GM12878 (cell line): Measurements from ENCODE around the gene CRYBA1. TPM values are rescaled to one million over a fixed set of nuclear protein-coding genes. Genes with fewer than 3 reads are reported as not detected.

Experiments
- ATAC-seq: fragments of 200-7000 bp; cut with Tn5 transposase; 3 replicates; pipeline ENCODE4 v1.9.1; 2020; ENCODE audit warnings: mild to moderate bottlenecking, moderate library complexity
- BruUV-seq: library from RNA; stranded (reverse); fragments of 400-500 nt; replicated peaks from 2 replicates; lab custom pipeline; 2021; lab: Mats Ljungman, UMichigan
- CTCF ChIA-PET: fragments of 300-600 bp; sonication (Branson Sonifier 250); formaldehyde crosslinking; extraction: SDS; loops from one replicate; lab custom pipeline; 2021; ENCODE audit warnings: inconsistent platforms; lab: Yijun Ruan, JAX
- POLR2A ChIA-PET: fragments of 350-600 bp; formaldehyde crosslinking; extraction: SDS; loops from one replicate; lab custom pipeline; 2021; ENCODE audit warnings: inconsistent platforms; lab: Charles Lee
- RAD21 ChIA-PET: fragments of 300-600 bp; sonication (Branson Sonifier 250); formaldehyde crosslinking; loops from one replicate; lab custom pipeline; 2023; ENCODE audit warnings: antibody characterized with exemption; ENCODE audit not compliant: unreplicated experiment; lab: Charles Lee
- SMC1A ChIA-PET: fragments of 300-600 bp; sonication (Branson Sonifier 250); formaldehyde crosslinking; loops from one replicate; lab custom pipeline; 2023; ENCODE audit not compliant: unreplicated experiment, uncharacterized antibody; lab: Charles Lee
- DNase-seq: peaks from one replicate; pipeline ENCODE4 v3.0.0-alpha.2; 2011; ENCODE audit warnings: low read depth, low spot score
- FAIRE-seq: peaks from 3 replicates; lab custom pipeline; 2011; peaks lifted over from hg19 to GRCh38; lab: Jason Lieb, UNC
- H2AFZ ChIP-seq: 2 replicates; pipeline ENCODE4 v1.6.0; 2011; ENCODE audit warnings: low read depth, low read length, control low read depth; ENCODE audit not compliant: control insufficient read depth
- H3K27ac ChIP-seq: 2 replicates; pipeline ENCODE4 v1.5.1; 2011; ENCODE audit warnings: control low read depth; ENCODE audit not compliant: control insufficient read depth, insufficient read depth
- H3K27me3 ChIP-seq, 2 experiments: replicated peaks in 1 of 2; 2 replicates each; pipeline versions ENCODE4 v1.6.0 to v1.6.1; 2011; ENCODE audit warnings: low read length in 1 of 2; ENCODE audit not compliant: control insufficient read depth in 2 of 2, insufficient read depth in 2 of 2
- H3K36me3 ChIP-seq, 2 experiments: 2 replicates each; pipeline ENCODE4 v1.5.1; 2011; ENCODE audit warnings: low read length in 1 of 2; ENCODE audit not compliant: control insufficient read depth in 2 of 2, insufficient read depth in 2 of 2
- H3K4me1 ChIP-seq: 2 replicates; pipeline ENCODE4 v1.6.1; 2011; ENCODE audit warnings: mild to moderate bottlenecking, low read length, moderate library complexity, mixed read lengths; ENCODE audit not compliant: control insufficient read depth, insufficient read depth
- H3K4me2 ChIP-seq: 2 replicates; pipeline ENCODE4 v1.6.0; 2011; ENCODE audit warnings: control low read depth; ENCODE audit not compliant: control insufficient read depth, insufficient read depth
- H3K4me3 ChIP-seq: fragments of 200-600 bp; sonication (generic); 2 replicates; pipeline ENCODE4 v1.5.1; 2016
- H3K79me2 ChIP-seq: 2 replicates; pipeline ENCODE4 v1.6.0; 2011; ENCODE audit warnings: low read length; ENCODE audit not compliant: control insufficient read depth, insufficient read depth
- H3K9ac ChIP-seq: 2 replicates; pipeline ENCODE4 v1.8.0; 2011; ENCODE audit warnings: low read length, control low read depth, mixed read lengths; ENCODE audit not compliant: control insufficient read depth, insufficient read depth
- H3K9me3 ChIP-seq: replicated peaks from 3 replicates; pipeline ENCODE4 v1.5.1; 2011; ENCODE audit warnings: mild to moderate bottlenecking, low read length; ENCODE audit not compliant: control insufficient read depth, insufficient read depth
- H4K20me1 ChIP-seq: 2 replicates; pipeline ENCODE4 v1.6.0; 2011; ENCODE audit not compliant: control insufficient read depth, insufficient read depth
- ASH2L ChIP-seq: fragments of 300-600, 200-600 bp; sonication (generic); IDR thresholded peaks from 2 replicates; pipeline ENCODE4 v1.6.1; 2017; ENCODE audit warnings: low read depth, mild to moderate bottlenecking, borderline replicate concordance
- DPF2 ChIP-seq: fragments of 450-650 bp; IDR thresholded peaks from 2 replicates; pipeline ENCODE4 v1.6.1; 2017; ENCODE audit warnings: mild to moderate bottlenecking
- JUNB ChIP-seq: IDR thresholded peaks from 2 replicates; pipeline ENCODE4 v1.6.1; 2016; ENCODE audit warnings: antibody characterized with exemption, mild to moderate bottlenecking
- MTA2 ChIP-seq: fragments of 450-650 bp; IDR thresholded peaks from 2 replicates; pipeline ENCODE4 v1.6.1; 2016; ENCODE audit warnings: low read depth, mild to moderate bottlenecking, moderate library complexity
- NBN ChIP-seq: fragments of 450-650 bp; IDR thresholded peaks from 2 replicates; pipeline ENCODE4 v1.6.1; 2016
- NKRF ChIP-seq: fragments of 450-650 bp; conservative IDR thresholded peaks from 2 replicates; pipeline ENCODE4 v1.6.1; 2017; ENCODE audit warnings: mild to moderate bottlenecking, moderate library complexity
- NR2F1 ChIP-seq: fragments of 450-650 bp; conservative IDR thresholded peaks from 2 replicates; pipeline ENCODE4 v1.6.1; 2017; ENCODE audit warnings: mild to moderate bottlenecking
- REST ChIP-seq: IDR thresholded peaks from 2 replicates; pipeline ENCODE4 v1.6.1; 2012; ENCODE audit warnings: mild to moderate bottlenecking, low read depth, low read length
- STAT1 ChIP-seq: fragments of 450-650 bp; conservative IDR thresholded peaks from 2 replicates; pipeline ENCODE4 v1.6.1; 2014; ENCODE audit warnings: antibody characterized with exemption, mild to moderate bottlenecking
- USF2 ChIP-seq: IDR thresholded peaks from 2 replicates; pipeline ENCODE4 v1.6.1; 2011; ENCODE audit warnings: low read depth, low read length, improper control_type of control experiment, borderline replicate concordance
- WGBS: methylation state at CpG from one replicate; pipeline ENCODE4 v1.1.6; 2016; ENCODE audit warnings: low lambda C conversion rate; ENCODE audit not compliant: insufficient replicate concordance, insufficient coverage; ENCODE audit errors: missing lambda C conversion rate; 5-methylcytosine and 5-hydroxymethylcytosine counted together
- in situ Hi-C: fragments of 300-500 bp; cut with MboI; formaldehyde crosslinking; loops from 9 replicates; pipeline ENCODE4 v1.14.3; 2018; ENCODE audit warnings: mixed read lengths
- intact Hi-C: fragments of 100-400 bp; cut with micrococcal nuclease; formaldehyde crosslinking; loops from one replicate; pipeline ENCODE4 v1.14.2; 2022; ENCODE audit not compliant: unreplicated experiment
- polyA plus RNA-seq, 11 experiments: library from polyadenylated mRNA; depleted of rRNA in 4 of 11; unstranded in 6 of 11; stranded (reverse) in 5 of 11; fragments of >200 nt; fragmentation: Nextera tagmentation in 4 of 11; fragmentation: Illumina TruSeq in 1 of 11; extraction: Ambion mirVana in 4 of 11; extraction: Trizol in 1 of 11; gene quantifications; 1 replicate in 1 of 11; 2 replicates in 10 of 11; pipeline versions ENCODE4 v1.2.1 to v1.2.3, GENCODE V29; 2011 to 2016; ENCODE audit warnings: inconsistent platforms in 2 of 11, missing spikeins in 2 of 11, low read depth in 1 of 11
- total RNA-seq, 4 experiments: library from RNA; depleted of rRNA in 3 of 4; stranded (reverse); fragments of >200 nt in 3 of 4; fragmentation: Illumina TruSeq in 1 of 4; extraction: Trizol in 1 of 4; gene quantifications; 2 replicates each; pipeline versions ENCODE4 v1.2.1 to v1.2.3, GENCODE V29; 2013 to 2021
- TF ChIP-seq, protein P1 (sequence below): fragments of 450-650 bp; IDR thresholded peaks from 2 replicates; pipeline ENCODE4 v1.6.1; 2017; ENCODE audit warnings: mild to moderate bottlenecking, moderate library complexity
- TF ChIP-seq, protein P2 (sequence below): IDR thresholded peaks from 2 replicates; pipeline ENCODE4 v1.6.1; 2011; ENCODE audit warnings: borderline replicate concordance, low read depth, mild to moderate bottlenecking, moderate library complexity, low read length; ENCODE audit not compliant: insufficient read depth, poor library complexity, severe bottlenecking

CRYBA1 gene
- total and polyA plus RNA-seq, 10 of the 15 experiments (the other 5 are each of a cell fraction or from before 2014, with no cell fraction given) = not detected

GRCh38 chr17:29215174-29215573 is 31.5 kb upstream of the CRYBA1 start:
- intact Hi-C loops = no loop called here
- Histone ChIP-seq H3K36me3 (no peaks in the 10 kb centered on the region), H2AFZ (no peak overlapping the region), H3K4me1 (no peaks in the 10 kb centered on the region), H4K20me1 (no peaks in the 10 kb centered on the region), H3K9ac (no peak overlapping the region), H3K27me3 (no peaks in the 10 kb centered on the region), H3K9me3 (no peaks in the 10 kb centered on the region), H3K4me3 (no peak overlapping the region), H3K79me2 (no peaks in the 10 kb centered on the region), H3K4me2 (no peak overlapping the region), H3K27ac (no peak overlapping the region)
- RAD21 ChIA-PET = interaction anchor here (9.7 kb wide), 1 partner anchor 67 kb away, joined by 182 read pairs; no protein-coding TSS in a partner anchor
- SMC1A ChIA-PET = interaction anchor here (1.1 to 7.4 kb wide), 2 partner anchors 22 to 68 kb away, joined by 3 to 150 read pairs; no protein-coding TSS in a partner anchor
- CTCF ChIA-PET = interaction anchor here (0.7 to 12.4 kb wide), 4 partner anchors 12 to 68 kb away, joined by 3 to 358 read pairs (median 28); no protein-coding TSS in a partner anchor
- BruUV-seq = no TSS peak
- POLR2A ChIA-PET = no interaction called here
- WGBS = 67% methylated on average over 10 of the region's 10 CpGs
- no peak for FAIRE-seq
- in situ Hi-C loops = no loop called here
- DNase-seq = no peak
- ATAC-seq = no peak
- TF ChIP-seq, protein P1, sequence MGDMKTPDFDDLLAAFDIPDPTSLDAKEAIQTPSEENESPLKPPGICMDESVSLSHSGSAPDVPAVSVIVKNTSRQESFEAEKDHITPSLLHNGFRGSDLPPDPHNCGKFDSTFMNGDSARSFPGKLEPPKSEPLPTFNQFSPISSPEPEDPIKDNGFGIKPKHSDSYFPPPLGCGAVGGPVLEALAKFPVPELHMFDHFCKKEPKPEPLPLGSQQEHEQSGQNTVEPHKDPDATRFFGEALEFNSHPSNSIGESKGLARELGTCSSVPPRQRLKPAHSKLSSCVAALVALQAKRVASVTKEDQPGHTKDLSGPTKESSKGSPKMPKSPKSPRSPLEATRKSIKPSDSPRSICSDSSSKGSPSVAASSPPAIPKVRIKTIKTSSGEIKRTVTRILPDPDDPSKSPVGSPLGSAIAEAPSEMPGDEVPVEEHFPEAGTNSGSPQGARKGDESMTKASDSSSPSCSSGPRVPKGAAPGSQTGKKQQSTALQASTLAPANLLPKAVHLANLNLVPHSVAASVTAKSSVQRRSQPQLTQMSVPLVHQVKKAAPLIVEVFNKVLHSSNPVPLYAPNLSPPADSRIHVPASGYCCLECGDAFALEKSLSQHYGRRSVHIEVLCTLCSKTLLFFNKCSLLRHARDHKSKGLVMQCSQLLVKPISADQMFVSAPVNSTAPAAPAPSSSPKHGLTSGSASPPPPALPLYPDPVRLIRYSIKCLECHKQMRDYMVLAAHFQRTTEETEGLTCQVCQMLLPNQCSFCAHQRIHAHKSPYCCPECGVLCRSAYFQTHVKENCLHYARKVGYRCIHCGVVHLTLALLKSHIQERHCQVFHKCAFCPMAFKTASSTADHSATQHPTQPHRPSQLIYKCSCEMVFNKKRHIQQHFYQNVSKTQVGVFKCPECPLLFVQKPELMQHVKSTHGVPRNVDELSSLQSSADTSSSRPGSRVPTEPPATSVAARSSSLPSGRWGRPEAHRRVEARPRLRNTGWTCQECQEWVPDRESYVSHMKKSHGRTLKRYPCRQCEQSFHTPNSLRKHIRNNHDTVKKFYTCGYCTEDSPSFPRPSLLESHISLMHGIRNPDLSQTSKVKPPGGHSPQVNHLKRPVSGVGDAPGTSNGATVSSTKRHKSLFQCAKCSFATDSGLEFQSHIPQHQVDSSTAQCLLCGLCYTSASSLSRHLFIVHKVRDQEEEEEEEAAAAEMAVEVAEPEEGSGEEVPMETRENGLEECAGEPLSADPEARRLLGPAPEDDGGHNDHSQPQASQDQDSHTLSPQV = no peak
- TF ChIP-seq NBN (no peak), STAT1 (no peak), DPF2 (no peak), MTA2 (no peak), USF2 (no peak), JUNB (no peak), NKRF (no peak), NR2F1 (no peak), REST (no peak), ASH2L (no peak)
- TF ChIP-seq, protein P2, sequence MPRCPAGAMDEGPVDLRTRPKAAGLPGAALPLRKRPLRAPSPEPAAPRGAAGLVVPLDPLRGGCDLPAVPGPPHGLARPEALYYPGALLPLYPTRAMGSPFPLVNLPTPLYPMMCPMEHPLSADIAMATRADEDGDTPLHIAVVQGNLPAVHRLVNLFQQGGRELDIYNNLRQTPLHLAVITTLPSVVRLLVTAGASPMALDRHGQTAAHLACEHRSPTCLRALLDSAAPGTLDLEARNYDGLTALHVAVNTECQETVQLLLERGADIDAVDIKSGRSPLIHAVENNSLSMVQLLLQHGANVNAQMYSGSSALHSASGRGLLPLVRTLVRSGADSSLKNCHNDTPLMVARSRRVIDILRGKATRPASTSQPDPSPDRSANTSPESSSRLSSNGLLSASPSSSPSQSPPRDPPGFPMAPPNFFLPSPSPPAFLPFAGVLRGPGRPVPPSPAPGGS = no peak
